ENCODE data around the gene MANBA. TPM values are rescaled to one million over a fixed set of nuclear protein-coding genes. Genes with fewer than 3 reads are reported as not detected.
A peak's percentile ranks its signal among the peaks of the same experiment; 100 is the strongest.

Gene MANBA
- polyA plus RNA-seq, 3 donors: 80.8 to 94.4 (median 88.7) TPM

GRCh38 chr4:102665527-102665926 is 95.2 kb downstream of the MANBA start:
- no peaks in the 10 kb centered on the region for H3K9me3 Mint-ChIP-seq
- Histone ChIP-seq H3K27me3 (ENCODE audit: control insufficient read depth in 2 of 2, insufficient read depth in 2 of 2, low read length in 2 of 2) (no peaks in the 10 kb centered on the region), H3K4me3 (replicated peaks in 1 of 3; ENCODE audit: low read depth in 2 of 3, low read length in 3 of 3) (no peak overlapping the region), H3K9me3 (replicated peaks in 1 of 2; ENCODE audit: control insufficient read depth in 1 of 2, insufficient read depth in 1 of 2, low read length in 2 of 2) (no peaks in the 10 kb centered on the region), H4K20me1 (ENCODE audit: insufficient read depth, low read length) (peaks cover 41% of the 10 kb centered on the region), H3K4me1 (ENCODE audit: control insufficient read depth in 1 of 2, insufficient read depth in 2 of 2, low read length in 2 of 2) (no peaks in the 10 kb centered on the region), H3K36me3 (replicated peaks in 1 of 2; ENCODE audit: control insufficient read depth in 1 of 2, insufficient read depth in 2 of 2, low read length in 2 of 2) (peaks cover 89 to 96% of the 10 kb centered on the region in 2 donors), H2AFZ (ENCODE audit: insufficient read depth, low read depth, low read length, poor library complexity, severe bottlenecking) (no peak overlapping the region), H3K9ac (ENCODE audit: insufficient read depth, low read length, poor library complexity, severe bottlenecking) (no peak overlapping the region), H3K79me2 (ENCODE audit: insufficient read depth, low read length) (no peaks in the 10 kb centered on the region), H3K27ac (ENCODE audit: low read depth in 1 of 2, low read length in 2 of 2) (no peak overlapping the region), H3K4me2 (replicated peaks; ENCODE audit: extremely low read depth, low read length, poor library complexity, severe bottlenecking) (no peak overlapping the region)
- WGBS (ENCODE audit: insufficient coverage): no CpG with 5 or more reads among the region's 3 CpGs
- no peaks in the 10 kb centered on the region for H3K4me1 Mint-ChIP-seq
- H3K27me3 Mint-ChIP-seq (ENCODE audit: low read depth in 3 of 3): no peaks in the 10 kb centered on the region
- TF ChIP-seq CTCF (IDR thresholded peaks at IDR 0.05): no peak
- intact Hi-C loops (cut with micrococcal nuclease): no loop called here
- peaks cover 67 to 81% of the 10 kb centered on the region in 2 donors for H3K36me3 Mint-ChIP-seq
- no peak overlapping the region for H3K27ac Mint-ChIP-seq
- no peak for DNase-seq
- no peak overlapping the region for H3K4me3 Mint-ChIP-seq

GRCh38 chr4:102663073-102663472 is 97.7 kb downstream of the MANBA start:
- no peak overlapping the region for H3K4me3 ChIP-seq (replicated peaks in 1 of 3; ENCODE audit: low read depth in 2 of 3, low read length in 3 of 3)
- intact Hi-C loops (cut with micrococcal nuclease): no loop called here
- no peak for DNase-seq
- no peak overlapping the region for H3K27ac Mint-ChIP-seq
- TF ChIP-seq CTCF (IDR thresholded peaks at IDR 0.05): no peak
- no peak overlapping the region for H2AFZ ChIP-seq (ENCODE audit: insufficient read depth, low read depth, low read length, poor library complexity, severe bottlenecking)
- H3K4me1 ChIP-seq (ENCODE audit: control insufficient read depth in 1 of 2, insufficient read depth in 2 of 2, low read length in 2 of 2): no peaks in the 10 kb centered on the region
- H3K4me1 Mint-ChIP-seq: no peaks in the 10 kb centered on the region
- peaks cover 49 to 57% of the 10 kb centered on the region in 2 donors for H3K36me3 Mint-ChIP-seq
- H3K79me2 ChIP-seq (ENCODE audit: insufficient read depth, low read length): no peaks in the 10 kb centered on the region
- no CpG with 5 or more reads among the region's 1 CpG for WGBS (ENCODE audit: insufficient coverage)
- H3K4me2 ChIP-seq (replicated peaks; ENCODE audit: extremely low read depth, low read length, poor library complexity, severe bottlenecking): no peak overlapping the region
- H3K9me3 Mint-ChIP-seq: no peaks in the 10 kb centered on the region
- H4K20me1 ChIP-seq (ENCODE audit: insufficient read depth, low read length): peaks cover 53% of the 10 kb centered on the region
- no peaks in the 10 kb centered on the region for H3K27me3 Mint-ChIP-seq (ENCODE audit: low read depth in 3 of 3)
- H3K27ac ChIP-seq (ENCODE audit: low read depth in 1 of 2, low read length in 2 of 2): peak overlapping the region in 1 of 2 donors; percentile 10
- peaks cover 92 to 95% of the 10 kb centered on the region in 2 donors for H3K36me3 ChIP-seq (replicated peaks in 1 of 2; ENCODE audit: control insufficient read depth in 1 of 2, insufficient read depth in 2 of 2, low read length in 2 of 2)
- no peak overlapping the region for H3K4me3 Mint-ChIP-seq
- H3K27me3 ChIP-seq (ENCODE audit: control insufficient read depth in 2 of 2, insufficient read depth in 2 of 2, low read length in 2 of 2): no peaks in the 10 kb centered on the region
- no peak overlapping the region for H3K9ac ChIP-seq (ENCODE audit: insufficient read depth, low read length, poor library complexity, severe bottlenecking)
- no peaks in the 10 kb centered on the region for H3K9me3 ChIP-seq (replicated peaks in 1 of 2; ENCODE audit: control insufficient read depth in 1 of 2, insufficient read depth in 1 of 2, low read length in 2 of 2)
